GM10248 (cell line): ENCODE results near the gene CT45A9.
"Not testable (repeated sequence)": the region's sequence is repeated elsewhere in the genome, so short reads cannot be mapped to it uniquely, and the experiment has no call there.

ENCODE experiments used
- CTCF ChIA-PET: fragments of 300-600 bp; sonication (Branson Sonifier 250); formaldehyde crosslinking; extraction: SDS; loops from one replicate; lab custom pipeline; 2021; ENCODE audit warnings: antibody characterized with exemption; lab: Yijun Ruan, JAX
- POLR2A ChIA-PET: fragments of 350-650 bp; sonication (Branson Sonifier 250); formaldehyde crosslinking; extraction: SDS; loops from one replicate; lab custom pipeline; 2020; ENCODE audit warnings: antibody characterized with exemption; lab: Yijun Ruan, JAX
- DNase-seq: peaks from one replicate; pipeline ENCODE4 v3.0.0; 2012; ENCODE audit errors: extremely low spot score
- TF ChIP-seq, protein P1 (sequence below): IDR thresholded peaks from 2 replicates; pipeline ENCODE4 v1.5.1; 2012; ENCODE audit warnings: mild to moderate bottlenecking, low read depth; ENCODE audit errors: extremely low read depth, missing control alignments, control extremely low read depth

Gene CT45A9, protein sequence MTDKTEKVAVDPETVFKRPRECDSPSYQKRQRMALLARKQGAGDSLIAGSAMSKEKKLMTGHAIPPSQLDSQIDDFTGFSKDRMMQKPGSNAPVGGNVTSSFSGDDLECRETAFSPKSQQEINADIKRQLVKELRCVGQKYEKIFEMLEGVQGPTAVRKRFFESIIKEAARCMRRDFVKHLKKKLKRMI

DNA sequence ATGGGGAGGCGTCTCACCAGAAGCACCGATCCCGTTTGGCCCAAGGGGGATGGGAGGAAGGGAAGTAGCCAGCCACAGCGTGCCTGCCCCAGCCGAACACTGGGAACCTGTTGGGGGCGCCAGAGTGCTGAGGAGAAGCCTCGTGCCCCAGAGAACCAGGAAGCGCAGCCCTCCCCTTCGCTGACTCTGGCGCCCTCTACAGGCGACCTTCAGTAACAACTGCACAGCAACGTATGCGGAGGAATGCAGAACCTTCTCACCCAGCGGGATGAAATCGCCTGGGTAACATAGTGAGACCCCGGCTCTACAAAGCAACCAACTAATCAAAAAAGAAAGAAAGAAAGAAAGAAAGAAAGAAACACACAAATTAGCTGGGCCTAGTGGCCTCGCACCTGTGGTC is at the start of gene CT45A9:
Gene CT45A9 (minus strand): TSS at position 101 of the 400 bp plus-strand sequence. CDS start 3,751 bp downstream, outside the sequence.
- DNase-seq, CTCF ChIA-PET, POLR2A ChIA-PET: not testable (repeated sequence)

DNA sequence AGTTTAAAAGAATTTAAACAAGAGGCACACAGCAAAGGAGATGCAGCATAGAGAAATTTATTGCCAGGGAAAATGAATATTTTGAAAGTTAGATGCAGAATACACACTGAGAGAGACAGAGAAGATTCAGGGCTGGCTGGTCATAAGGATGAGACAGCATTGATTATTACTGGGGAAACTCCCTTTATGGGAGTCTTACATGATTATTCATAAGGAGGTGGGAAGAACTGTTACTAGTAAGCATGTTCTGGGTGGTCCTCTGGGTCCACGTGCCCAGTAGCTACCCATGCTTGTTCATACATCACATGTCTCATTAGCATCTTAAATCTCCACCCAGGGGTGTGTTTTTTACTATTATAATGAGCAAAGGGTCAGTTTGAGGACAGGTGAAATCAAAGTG is 48.9 kb upstream of the CT45A9 start:
- DNase-seq, POLR2A ChIA-PET: not testable (repeated sequence)
- CTCF ChIA-PET: interaction anchor here (1.3 kb wide), 1 partner anchor 12 kb away, joined by 5 read pairs; no protein-coding TSS in a partner anchor

DNA sequence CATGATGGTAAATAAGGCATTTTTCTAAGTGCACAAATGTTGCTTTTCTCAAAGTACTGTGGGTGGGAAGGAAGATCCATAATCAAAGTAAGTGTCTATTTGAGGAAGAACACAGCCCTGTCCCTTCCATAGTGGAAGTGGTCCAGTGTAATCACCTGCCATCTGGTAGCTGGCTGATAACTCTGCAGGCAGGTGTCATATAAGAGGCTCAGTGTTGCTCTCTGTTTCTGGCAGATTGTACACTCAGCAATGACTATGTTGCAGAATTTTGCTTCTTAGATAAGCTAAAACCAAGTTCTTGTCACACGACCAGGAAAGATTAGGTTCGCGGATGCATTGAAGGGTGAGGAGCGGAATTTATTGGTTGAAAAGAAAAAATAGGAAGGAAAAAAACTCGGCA is 42.8 kb upstream of the CT45A9 start:
- no peak for DNase-seq
- ChIA-PET POLR2A (no interaction called here), CTCF (no interaction called here)
- TF ChIP-seq, protein P1, sequence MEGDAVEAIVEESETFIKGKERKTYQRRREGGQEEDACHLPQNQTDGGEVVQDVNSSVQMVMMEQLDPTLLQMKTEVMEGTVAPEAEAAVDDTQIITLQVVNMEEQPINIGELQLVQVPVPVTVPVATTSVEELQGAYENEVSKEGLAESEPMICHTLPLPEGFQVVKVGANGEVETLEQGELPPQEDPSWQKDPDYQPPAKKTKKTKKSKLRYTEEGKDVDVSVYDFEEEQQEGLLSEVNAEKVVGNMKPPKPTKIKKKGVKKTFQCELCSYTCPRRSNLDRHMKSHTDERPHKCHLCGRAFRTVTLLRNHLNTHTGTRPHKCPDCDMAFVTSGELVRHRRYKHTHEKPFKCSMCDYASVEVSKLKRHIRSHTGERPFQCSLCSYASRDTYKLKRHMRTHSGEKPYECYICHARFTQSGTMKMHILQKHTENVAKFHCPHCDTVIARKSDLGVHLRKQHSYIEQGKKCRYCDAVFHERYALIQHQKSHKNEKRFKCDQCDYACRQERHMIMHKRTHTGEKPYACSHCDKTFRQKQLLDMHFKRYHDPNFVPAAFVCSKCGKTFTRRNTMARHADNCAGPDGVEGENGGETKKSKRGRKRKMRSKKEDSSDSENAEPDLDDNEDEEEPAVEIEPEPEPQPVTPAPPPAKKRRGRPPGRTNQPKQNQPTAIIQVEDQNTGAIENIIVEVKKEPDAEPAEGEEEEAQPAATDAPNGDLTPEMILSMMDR: no peak

DNA sequence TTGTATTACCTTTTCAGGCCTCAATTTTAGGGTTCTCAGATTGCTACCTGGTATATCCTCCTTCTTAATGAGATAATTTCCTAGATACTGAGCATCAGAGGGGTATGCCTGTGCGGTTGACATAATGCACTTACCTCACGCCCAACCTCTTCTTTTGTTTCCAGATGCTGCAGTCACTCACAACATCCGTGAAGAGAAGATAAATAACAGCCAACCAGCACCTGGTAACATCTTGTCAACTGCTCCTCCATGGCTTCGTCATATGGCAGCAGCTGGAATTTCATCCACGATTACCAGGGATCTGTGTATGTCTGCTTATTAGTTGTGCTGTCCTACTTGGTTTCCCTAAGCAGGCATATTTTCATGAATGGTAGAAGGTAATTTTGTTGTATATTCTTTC is 38.6 kb upstream of the CT45A9 start:
- ChIA-PET POLR2A (no interaction called here), CTCF (no interaction called here)
- no peak for DNase-seq
- TF ChIP-seq, protein P1: no peak

DNA sequence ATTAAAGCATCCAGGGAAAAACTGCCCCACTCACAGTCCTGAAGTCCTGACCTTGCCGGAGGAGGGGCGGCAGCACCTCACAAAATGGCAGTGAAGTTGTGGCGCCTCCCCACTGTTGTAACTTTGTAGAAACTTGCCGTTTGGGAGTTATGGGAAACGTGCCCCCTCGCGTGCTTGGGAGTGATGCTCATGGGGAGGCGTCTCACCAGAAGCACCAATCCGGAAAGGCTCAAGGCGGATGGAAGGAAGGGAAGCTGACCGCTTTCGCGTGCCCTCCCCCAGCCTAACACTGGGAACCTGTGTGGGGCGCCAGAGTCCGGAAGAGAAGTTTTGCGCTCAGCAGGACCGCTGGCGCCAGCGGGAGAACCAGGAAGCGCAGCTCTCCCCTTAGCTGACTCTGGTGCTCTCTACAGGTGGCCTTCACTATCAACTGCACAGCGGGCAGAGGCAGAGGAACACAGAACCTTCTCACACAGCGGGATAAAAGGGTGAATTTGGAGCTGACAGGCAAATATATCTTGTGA is 21.7 kb upstream of the CT45A9 start, which contains the start of the genes CT45A10 and SAGE1:
Gene CT45A10 (minus strand): TSS at position 151 of the 524 bp plus-strand sequence. CDS start 8,100 bp downstream, outside the sequence.
Gene SAGE1 (plus strand): TSS at position 423 of the 524 bp plus-strand sequence. CDS start 2,527 bp downstream, outside the sequence.
- POLR2A ChIA-PET: no interaction called here
- CTCF ChIA-PET: no interaction called here
- DNase-seq: no peak
- TF ChIP-seq, protein P1: no peak

DNA sequence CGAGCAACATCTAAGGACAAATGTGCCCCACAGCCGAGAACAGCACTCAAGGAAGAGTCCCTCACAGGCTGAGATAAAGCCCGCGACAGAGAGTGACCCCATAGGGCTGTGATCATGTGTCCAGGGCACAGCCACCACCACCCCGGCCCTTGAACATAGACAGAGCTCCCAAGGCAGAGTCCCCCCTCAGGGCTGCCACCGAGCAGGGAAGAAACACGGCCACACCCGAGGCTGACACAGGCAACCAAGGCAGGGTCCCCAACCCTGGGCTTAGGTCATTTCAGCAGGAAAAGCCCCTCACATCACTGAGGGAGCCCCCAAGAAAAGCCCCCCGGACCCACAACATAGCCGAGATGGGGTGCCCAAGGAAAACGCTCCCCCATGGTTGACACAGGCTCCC is 21.2 kb upstream of the CT45A9 start:
- DNase-seq: no peak
- TF ChIP-seq, protein P1: no peak
- ChIA-PET CTCF (no interaction called here), POLR2A (no interaction called here)

DNA sequence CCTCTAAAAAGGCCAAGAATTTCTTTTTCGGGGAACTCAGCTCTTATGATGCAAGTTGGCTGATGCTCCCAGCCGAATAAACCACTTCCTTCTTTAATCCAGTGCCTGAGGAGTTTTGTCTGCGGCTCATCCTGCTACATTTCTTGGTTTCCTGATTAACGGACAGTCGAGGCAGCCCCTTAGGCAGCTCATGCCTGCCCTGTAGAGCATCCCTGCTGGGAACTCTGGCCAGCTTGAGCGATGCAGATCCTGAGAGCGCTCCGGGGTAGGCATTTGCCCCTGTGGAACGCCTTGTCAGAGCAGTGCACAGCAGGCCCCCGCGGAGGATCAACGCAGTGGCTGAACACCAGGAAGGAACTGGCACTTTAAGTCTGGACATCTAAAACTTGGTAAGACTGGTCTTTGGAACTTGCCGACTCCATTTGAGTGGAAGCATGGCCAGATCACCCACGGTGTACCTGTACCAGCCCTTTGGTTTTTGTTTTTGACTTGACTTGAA is 18.5 kb upstream of the CT45A9 start:
- TF ChIP-seq, protein P1: no peak
- no peak for DNase-seq
- CTCF ChIA-PET: no interaction called here
- POLR2A ChIA-PET: no interaction called here
